ENCODE results near the gene TLE1. TPM values are rescaled to one million over a fixed set of nuclear protein-coding genes. Genes with fewer than 3 reads are reported as not detected.

The TLE1 gene
- total RNA-seq, 2 experiments from 2014 or later = 0.10 TPM

DNA sequence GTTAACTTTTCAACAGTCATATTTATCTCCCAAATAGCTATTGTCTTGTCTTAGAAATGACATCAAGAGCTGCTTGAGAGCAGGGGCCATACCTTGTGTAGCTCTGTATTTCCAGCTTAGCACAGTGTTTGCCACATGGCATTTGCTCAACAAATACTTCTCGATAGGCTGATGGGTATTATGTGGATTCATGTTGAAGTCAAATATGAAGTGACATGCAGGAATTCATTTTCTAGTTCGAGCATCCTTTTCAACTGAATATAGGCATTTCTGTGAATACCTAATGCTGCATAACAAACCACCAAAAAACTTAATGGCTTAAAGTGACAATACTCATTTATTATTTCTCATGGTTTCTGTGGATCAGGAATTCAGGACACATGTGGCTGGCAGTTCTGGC is 125.6 kb downstream of the TLE1 start:
- DNase-seq = no peak
- intact Hi-C loops (cut with micrococcal nuclease) = no loop called here
- Mint-ChIP-seq H3K36me3 (ENCODE audit: low read depth) (no peaks in the 10 kb centered on the region), H3K4me3 (no peak overlapping the region), H3K4me1 (ENCODE audit: low read depth) (no peaks in the 10 kb centered on the region), H3K27me3 (ENCODE audit: low read depth) (peaks cover 10% of the 10 kb centered on the region), H3K9me3 (no peaks in the 10 kb centered on the region), H3K27ac (no peak overlapping the region)
- CTCF ChIA-PET = no interaction called here

DNA sequence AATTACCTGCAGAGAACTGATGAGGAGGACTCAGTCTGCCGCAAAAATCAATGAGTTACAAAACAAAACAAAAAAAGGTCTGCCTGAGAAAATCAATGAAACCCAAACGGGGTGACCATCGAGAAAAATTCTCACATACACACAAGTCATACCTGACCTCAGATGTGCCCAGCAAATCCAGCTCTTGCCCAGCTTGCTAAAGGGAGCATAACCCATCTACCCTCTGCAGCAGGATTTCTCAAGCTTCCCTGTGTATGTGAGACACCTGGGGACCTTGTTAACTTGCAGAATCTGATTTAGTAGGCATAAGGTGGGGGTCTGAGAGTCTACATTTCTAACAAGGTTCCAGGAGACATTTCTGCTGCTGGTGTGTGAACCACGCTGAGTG is 126.3 kb downstream of the TLE1 start:
- H3K4me1 Mint-ChIP-seq (ENCODE audit: low read depth) = no peaks in the 10 kb centered on the region
- no peaks in the 10 kb centered on the region for H3K9me3 Mint-ChIP-seq
- no peak for DNase-seq
- intact Hi-C loops (cut with micrococcal nuclease) = no loop called here
- H3K27me3 Mint-ChIP-seq (ENCODE audit: low read depth) = peaks cover 10% of the 10 kb centered on the region
- CTCF ChIA-PET = no interaction called here
- H3K36me3 Mint-ChIP-seq (ENCODE audit: low read depth) = no peaks in the 10 kb centered on the region
- H3K27ac Mint-ChIP-seq = no peak overlapping the region
- no peak overlapping the region for H3K4me3 Mint-ChIP-seq

DNA sequence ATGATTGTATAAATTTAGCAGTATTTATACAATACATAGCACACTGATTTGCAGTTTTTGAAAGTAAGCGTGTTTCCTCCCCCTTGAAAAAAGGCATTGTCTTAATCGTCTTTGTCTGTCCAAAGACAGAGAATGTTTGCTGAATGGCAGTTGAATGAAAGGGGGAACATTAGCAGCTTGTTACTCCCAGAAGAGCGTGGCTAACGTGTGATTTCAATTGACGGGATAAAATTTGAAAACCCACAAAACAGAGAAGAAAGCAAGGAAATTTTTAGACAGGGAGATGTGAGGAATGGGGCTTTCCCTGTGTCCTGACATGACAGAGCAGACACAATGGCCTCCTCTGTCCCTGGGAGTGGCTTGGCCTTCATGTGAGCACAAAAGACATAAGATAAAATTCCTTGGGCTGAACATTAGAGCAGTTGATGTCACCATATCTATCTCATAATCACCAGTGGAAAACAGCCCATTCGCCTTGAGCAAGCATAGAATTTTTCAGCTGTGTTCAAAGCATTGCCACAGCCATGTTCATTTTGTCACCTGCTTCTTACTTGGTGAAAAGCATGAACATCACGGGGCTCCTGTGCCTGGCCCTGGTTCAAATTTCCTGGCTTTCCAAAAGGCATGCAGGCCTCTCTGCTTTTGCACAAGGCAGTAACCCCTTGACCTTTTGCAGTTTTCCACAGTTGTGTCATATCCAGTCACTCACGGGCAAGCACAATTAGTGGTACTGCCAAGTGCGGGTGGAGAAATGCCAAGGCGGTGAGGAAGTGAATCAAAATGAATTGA is 126.9 kb downstream of the TLE1 start:
- CTCF ChIA-PET = no interaction called here
- no peaks in the 10 kb centered on the region for H3K36me3 Mint-ChIP-seq (ENCODE audit: low read depth)
- H3K27me3 Mint-ChIP-seq (ENCODE audit: low read depth) = peaks cover 10% of the 10 kb centered on the region
- H3K4me1 Mint-ChIP-seq (ENCODE audit: low read depth) = no peaks in the 10 kb centered on the region
- intact Hi-C loops (cut with micrococcal nuclease) = no loop called here
- no peaks in the 10 kb centered on the region for H3K9me3 Mint-ChIP-seq
- no peak overlapping the region for H3K4me3 Mint-ChIP-seq
- H3K27ac Mint-ChIP-seq = no peak overlapping the region
- DNase-seq = no peak

DNA sequence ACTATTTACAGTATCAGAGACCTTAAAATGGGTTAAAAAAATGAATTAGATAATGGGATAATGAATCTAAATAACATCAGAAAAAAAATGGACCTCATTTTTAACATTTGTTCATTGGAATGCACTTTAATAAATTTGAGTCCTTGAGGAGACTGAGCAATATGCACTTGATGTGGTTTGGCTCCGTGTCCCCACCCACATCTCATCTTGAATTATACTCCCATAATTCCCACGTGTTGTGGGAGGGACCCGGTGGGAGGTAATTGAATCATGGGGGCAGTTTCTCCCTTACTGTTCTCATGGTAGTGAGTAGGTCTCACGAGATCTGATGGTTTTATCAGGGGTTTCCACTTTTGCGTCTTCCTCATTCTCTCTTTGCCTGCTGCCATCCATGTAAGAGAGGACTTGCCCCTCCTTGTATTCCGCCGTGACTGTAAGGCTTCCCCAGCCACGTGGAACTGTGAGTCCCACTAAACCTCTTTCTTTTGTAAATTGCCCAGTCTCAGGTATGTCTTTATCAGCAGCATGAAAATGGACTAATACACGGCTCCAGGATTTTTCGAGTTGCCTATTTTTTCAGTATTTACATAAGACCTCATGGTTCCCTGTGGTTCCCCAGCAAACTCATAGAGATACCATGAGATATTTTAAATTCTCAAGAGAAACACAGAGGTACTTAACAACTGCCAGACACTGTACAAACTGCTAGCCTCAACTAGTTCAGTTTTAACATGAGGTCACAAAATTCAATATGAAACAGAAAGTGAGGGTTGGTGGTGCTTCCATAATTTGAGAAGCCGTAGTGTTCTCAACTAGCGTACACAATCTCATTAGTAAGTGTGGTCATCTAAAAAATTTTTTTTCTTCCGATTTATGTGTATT is 128.3 kb downstream of the TLE1 start:
- Mint-ChIP-seq H3K27ac (no peak overlapping the region), H3K4me3 (no peak overlapping the region), H3K36me3 (ENCODE audit: low read depth) (no peaks in the 10 kb centered on the region), H3K27me3 (ENCODE audit: low read depth) (peaks cover 10% of the 10 kb centered on the region), H3K4me1 (ENCODE audit: low read depth) (no peaks in the 10 kb centered on the region), H3K9me3 (no peaks in the 10 kb centered on the region)
- DNase-seq = no peak
- intact Hi-C loops (cut with micrococcal nuclease) = no loop called here
- CTCF ChIA-PET = no interaction called here

DNA sequence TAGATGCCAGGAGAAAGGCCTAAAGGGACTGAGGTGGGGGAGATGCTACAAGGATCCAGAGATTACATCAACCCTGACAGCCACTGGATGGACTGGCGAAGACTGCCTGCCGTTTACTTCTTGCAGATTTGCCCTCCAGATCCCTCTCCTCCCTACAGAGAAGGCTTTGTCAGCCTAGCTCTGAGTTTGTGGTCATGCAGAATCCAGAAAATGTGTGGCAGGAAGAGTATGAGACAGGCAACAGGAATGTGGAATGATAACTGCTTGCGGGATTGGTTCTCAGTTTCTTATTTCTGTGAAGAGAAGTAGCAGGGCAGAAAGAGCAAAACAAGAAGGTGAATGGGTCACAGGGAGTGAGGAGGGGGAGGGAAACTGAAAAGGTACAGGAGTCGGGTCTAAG is 129.6 kb downstream of the TLE1 start:
- H3K4me3 Mint-ChIP-seq = no peak overlapping the region
- DNase-seq = no peak
- no peak overlapping the region for H3K27ac Mint-ChIP-seq
- peaks cover 10% of the 10 kb centered on the region for H3K27me3 Mint-ChIP-seq (ENCODE audit: low read depth)
- no peaks in the 10 kb centered on the region for H3K4me1 Mint-ChIP-seq (ENCODE audit: low read depth)
- H3K36me3 Mint-ChIP-seq (ENCODE audit: low read depth) = no peaks in the 10 kb centered on the region
- H3K9me3 Mint-ChIP-seq = no peaks in the 10 kb centered on the region
- CTCF ChIA-PET = no interaction called here
- intact Hi-C loops (cut with micrococcal nuclease) = no loop called here

DNA sequence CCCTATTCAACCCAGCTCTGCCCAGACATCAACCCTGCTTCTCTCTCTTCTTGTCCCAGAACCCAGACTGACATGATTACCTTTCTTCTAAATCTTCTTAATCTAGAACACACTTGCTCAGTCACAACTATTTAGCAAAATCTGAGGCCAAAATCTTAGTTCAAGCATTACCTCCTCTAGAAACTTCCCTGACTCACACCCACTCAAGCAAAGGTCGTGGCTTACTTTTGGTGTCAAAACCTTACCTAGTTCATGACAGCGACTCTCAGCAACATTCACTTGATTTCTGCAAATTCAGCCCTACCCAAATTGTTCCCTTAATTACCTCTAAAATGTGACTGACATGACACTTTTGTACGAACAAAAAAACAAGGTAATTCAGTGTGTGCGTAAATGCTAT is 130.2 kb downstream of the TLE1 start:
- Mint-ChIP-seq H3K4me1 (ENCODE audit: low read depth) (no peaks in the 10 kb centered on the region), H3K27ac (no peak overlapping the region), H3K36me3 (ENCODE audit: low read depth) (no peaks in the 10 kb centered on the region), H3K9me3 (no peaks in the 10 kb centered on the region), H3K27me3 (ENCODE audit: low read depth) (peaks cover 10% of the 10 kb centered on the region), H3K4me3 (no peak overlapping the region)
- DNase-seq = no peak
- intact Hi-C loops (cut with micrococcal nuclease) = no loop called here
- CTCF ChIA-PET = no interaction called here

DNA sequence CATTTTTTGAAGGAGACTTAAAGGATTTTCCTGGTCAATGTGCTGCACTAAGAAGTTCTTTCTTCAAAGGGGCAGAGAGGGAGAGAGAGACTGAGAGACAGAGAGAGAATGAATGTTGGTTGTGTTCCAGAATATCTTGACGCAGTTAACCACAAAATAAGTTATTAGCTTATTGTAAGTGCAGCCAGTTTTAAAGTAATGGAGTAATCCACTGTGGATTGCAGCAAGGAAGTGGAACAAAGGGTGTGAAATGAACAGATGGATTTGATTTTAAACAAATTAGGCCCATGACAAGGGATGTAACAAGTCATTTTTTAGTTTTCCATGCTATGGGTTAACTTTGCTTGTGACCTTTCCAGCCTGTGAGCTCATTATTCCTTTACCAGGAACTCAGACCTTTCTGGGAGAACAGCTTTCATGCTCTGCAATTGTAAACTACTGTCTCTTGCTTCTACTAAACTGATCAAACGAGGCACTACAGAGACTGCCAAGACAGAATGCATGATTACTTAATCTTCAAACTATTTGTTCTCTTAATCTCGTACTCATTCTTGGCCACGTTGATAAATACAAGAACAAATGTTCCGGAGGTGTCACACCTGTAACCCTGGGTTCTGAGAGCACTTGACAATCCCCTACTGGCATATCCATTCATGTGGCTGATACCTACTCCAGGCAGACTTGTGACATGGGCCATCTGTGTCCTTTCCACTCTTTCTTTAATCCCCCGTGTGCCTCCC is 131.1 kb downstream of the TLE1 start:
- H3K27ac Mint-ChIP-seq = no peak overlapping the region
- CTCF ChIA-PET = no interaction called here
- H3K36me3 Mint-ChIP-seq (ENCODE audit: low read depth) = no peaks in the 10 kb centered on the region
- no peak overlapping the region for H3K4me3 Mint-ChIP-seq
- no peak for DNase-seq
- intact Hi-C loops (cut with micrococcal nuclease) = no loop called here
- peaks cover 10% of the 10 kb centered on the region for H3K27me3 Mint-ChIP-seq (ENCODE audit: low read depth)
- no peaks in the 10 kb centered on the region for H3K9me3 Mint-ChIP-seq
- H3K4me1 Mint-ChIP-seq (ENCODE audit: low read depth) = no peaks in the 10 kb centered on the region

DNA sequence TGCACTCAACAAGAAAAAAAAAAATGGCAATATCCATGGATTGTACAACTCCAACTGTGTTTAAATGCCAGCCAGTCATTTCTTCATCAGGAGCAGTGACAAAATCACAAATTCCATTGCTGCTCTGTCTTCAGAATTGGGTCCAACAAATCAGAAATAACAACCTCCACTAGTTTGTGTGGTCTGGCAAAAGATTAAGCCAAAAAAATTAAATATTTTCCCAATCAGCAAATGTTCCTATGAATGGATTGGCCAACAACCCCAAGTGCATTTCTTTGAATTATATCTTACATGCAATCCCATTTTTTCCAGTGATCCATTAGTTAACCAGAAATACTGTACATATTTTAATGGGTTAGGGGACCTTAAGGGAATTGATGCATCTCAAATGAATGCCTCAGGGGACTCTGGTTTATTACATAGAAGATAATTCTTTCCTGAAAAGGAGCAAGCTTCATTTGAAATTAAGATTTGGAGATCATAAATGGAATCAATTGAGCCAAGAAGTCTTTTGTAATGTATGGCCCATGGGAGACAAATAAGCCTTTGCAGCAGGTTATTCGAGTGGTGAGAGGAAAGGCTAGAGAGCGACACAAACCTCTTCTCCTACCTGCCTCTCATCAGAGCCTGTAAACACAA is 131.8 kb downstream of the TLE1 start:
- intact Hi-C loops (cut with micrococcal nuclease) = no loop called here
- H3K27me3 Mint-ChIP-seq (ENCODE audit: low read depth) = peaks cover 10% of the 10 kb centered on the region
- no peak for DNase-seq
- no peak overlapping the region for H3K27ac Mint-ChIP-seq
- no peaks in the 10 kb centered on the region for H3K9me3 Mint-ChIP-seq
- CTCF ChIA-PET = no interaction called here
- H3K4me3 Mint-ChIP-seq = no peak overlapping the region
- no peaks in the 10 kb centered on the region for H3K36me3 Mint-ChIP-seq (ENCODE audit: low read depth)
- H3K4me1 Mint-ChIP-seq (ENCODE audit: low read depth) = no peaks in the 10 kb centered on the region

DNA sequence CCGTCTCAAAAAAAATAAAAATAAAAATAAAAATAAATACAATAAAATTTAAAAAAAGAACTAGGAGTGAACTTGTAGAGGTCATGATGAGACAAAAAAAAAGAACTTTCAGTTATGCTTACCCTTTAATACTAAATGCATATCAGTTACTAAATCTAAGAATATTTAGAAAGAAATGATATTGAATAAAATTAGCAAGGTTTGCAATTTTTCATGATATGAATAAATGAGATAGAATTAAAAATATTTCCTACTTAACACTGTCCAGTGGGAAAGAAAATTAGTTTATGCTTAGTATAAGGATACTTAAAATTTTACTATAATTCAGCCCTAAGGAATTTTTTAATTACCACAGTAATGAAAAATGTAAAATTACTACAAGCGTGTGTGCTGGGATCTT is 132.4 kb downstream of the TLE1 start:
- no peak overlapping the region for H3K4me3 Mint-ChIP-seq
- H3K27me3 Mint-ChIP-seq (ENCODE audit: low read depth) = peaks cover 10% of the 10 kb centered on the region
- intact Hi-C loops (cut with micrococcal nuclease) = no loop called here
- H3K36me3 Mint-ChIP-seq (ENCODE audit: low read depth) = no peaks in the 10 kb centered on the region
- DNase-seq = no peak
- no peak overlapping the region for H3K27ac Mint-ChIP-seq
- CTCF ChIA-PET = no interaction called here
- H3K4me1 Mint-ChIP-seq (ENCODE audit: low read depth) = no peaks in the 10 kb centered on the region
- no peaks in the 10 kb centered on the region for H3K9me3 Mint-ChIP-seq

DNA sequence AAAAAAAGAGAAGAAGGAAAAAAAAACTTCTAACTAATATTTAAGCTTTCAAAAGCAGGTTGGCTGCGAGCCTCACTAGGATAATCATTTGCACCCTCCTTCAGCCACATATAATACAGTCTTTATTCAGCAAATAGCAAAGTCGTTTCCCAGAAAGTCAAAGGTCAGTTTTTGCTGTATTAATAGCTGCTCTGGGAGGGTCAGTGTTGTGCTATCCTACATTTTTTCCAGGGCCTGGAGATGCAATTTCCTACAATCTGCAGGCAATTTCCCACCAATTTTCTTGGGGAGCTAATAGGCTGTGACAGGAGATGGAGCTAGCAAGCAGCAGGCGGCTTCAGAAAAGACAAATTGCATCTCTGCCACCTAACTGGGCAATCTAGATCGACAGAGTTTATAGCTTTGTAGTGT is 136.8 kb downstream of the TLE1 start:
- CTCF ChIA-PET = interaction anchor here (0.6 kb wide), 1 partner anchor 28 kb away, joined by 3 read pairs; no protein-coding TSS in a partner anchor
- no peaks in the 10 kb centered on the region for H3K27me3 Mint-ChIP-seq (ENCODE audit: low read depth)
- no peaks in the 10 kb centered on the region for H3K9me3 Mint-ChIP-seq
- H3K27ac Mint-ChIP-seq = no peak overlapping the region
- no peak overlapping the region for H3K4me3 Mint-ChIP-seq
- H3K36me3 Mint-ChIP-seq (ENCODE audit: low read depth) = no peaks in the 10 kb centered on the region
- DNase-seq = no peak
- intact Hi-C loops (cut with micrococcal nuclease) = no loop called here
- no peaks in the 10 kb centered on the region for H3K4me1 Mint-ChIP-seq (ENCODE audit: low read depth)

DNA sequence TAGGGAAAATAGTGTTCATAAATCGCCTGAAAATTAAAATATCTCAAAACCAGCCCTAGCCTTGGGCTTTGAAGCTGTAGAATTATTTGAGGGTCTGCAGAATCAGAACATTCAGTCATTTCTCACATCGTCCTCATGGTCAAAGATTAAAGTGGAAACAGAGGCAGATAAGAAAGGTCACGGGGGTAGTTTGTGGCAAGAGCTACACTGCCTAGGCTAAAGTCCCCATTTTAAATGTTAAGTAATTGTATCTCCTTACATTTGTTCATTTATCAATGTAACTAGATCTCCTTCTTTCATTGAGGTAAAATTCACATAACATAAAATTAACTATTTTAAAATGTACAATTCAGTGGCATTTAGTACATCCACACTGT is 139.2 kb downstream of the TLE1 start:
- CTCF ChIA-PET = interaction anchor here (1.0 kb wide), 1 partner anchor 9 kb away, joined by 3 read pairs; no protein-coding TSS in a partner anchor
- no peaks in the 10 kb centered on the region for H3K4me1 Mint-ChIP-seq (ENCODE audit: low read depth)

DNA sequence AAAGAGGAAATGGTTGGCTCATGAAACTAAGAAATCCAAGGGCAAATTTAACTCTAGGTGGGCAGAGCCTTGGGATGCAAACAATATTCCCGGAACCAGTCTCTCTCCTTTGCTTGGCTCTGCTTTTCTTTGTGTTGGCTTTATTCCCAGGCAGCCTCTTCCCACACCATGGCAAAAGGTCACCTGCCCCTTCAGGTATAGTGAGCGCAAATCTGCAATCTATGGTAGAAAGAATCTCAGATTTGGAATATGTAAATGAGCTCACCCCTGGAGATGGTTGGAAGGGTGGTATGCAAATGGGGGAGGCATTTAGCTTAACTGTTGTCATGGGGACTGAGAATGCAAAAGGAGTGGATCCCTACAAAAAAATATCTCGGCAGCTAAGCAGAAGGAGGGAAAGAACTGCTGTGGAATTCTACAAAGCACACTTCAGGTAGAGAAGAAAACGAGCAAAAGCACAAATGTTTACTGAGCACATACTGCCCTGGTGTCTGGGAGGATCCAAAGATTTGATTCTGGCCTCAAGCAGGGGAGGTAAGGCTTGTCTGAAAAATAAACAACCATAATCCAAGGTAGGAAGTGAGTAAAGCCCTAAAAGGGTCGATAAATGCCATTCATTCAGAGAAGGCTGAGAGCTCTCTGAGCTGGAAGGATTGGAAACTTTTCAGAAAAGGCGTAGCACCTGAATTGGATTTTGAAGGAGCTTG is 139.7 kb downstream of the TLE1 start:
- Mint-ChIP-seq H3K27me3 (ENCODE audit: low read depth) (no peaks in the 10 kb centered on the region), H3K36me3 (ENCODE audit: low read depth) (no peaks in the 10 kb centered on the region), H3K9me3 (no peaks in the 10 kb centered on the region), H3K4me3 (no peak overlapping the region), H3K27ac (no peak overlapping the region), H3K4me1 (ENCODE audit: low read depth) (no peaks in the 10 kb centered on the region)
- CTCF ChIA-PET = no interaction called here
- DNase-seq = no peak
- intact Hi-C loops (cut with micrococcal nuclease) = no loop called here

More for the DNA sequence above, 139.2 kb downstream of the TLE1 start:
- H3K27ac Mint-ChIP-seq = no peak overlapping the region
- DNase-seq = no peak
- no peaks in the 10 kb centered on the region for H3K36me3 Mint-ChIP-seq (ENCODE audit: low read depth)
- no peaks in the 10 kb centered on the region for H3K27me3 Mint-ChIP-seq (ENCODE audit: low read depth)
- H3K4me3 Mint-ChIP-seq = no peak overlapping the region
- intact Hi-C loops (cut with micrococcal nuclease) = no loop called here
- H3K9me3 Mint-ChIP-seq = no peaks in the 10 kb centered on the region
